IMR-90 (cell line): ENCODE data around the gene HYAL3.

Source experiments
- BHLHE40 ChIP-seq: fragments of 150-350 bp; IDR thresholded peaks from 2 replicates; pipeline ENCODE4 v1.6.1; 2016; ENCODE audit warnings: mild to moderate bottlenecking, low read depth, low read length
- CEBPB ChIP-seq: IDR thresholded peaks from 2 replicates; pipeline ENCODE4 v1.6.1; 2012; ENCODE audit warnings: low read depth, low read length, improper control_type of control experiment
- FOS ChIP-seq: fragments of 150-350 bp; IDR thresholded peaks from 2 replicates; pipeline ENCODE4 v1.6.1; 2016; ENCODE audit warnings: low read depth, low read length
- MAZ ChIP-seq: IDR thresholded peaks from 2 replicates; pipeline ENCODE4 v1.6.1; 2012; ENCODE audit warnings: low read depth, mild to moderate bottlenecking, low read length, improper control_type of control experiment, moderate library complexity, borderline replicate concordance
- MXI1 ChIP-seq: IDR thresholded peaks from 2 replicates; pipeline ENCODE4 v1.6.1; 2012; ENCODE audit warnings: low read depth, mild to moderate bottlenecking, low read length, moderate library complexity, borderline replicate concordance
- POLR2A ChIP-seq: IDR thresholded peaks from 2 replicates; pipeline ENCODE4 v1.6.1; 2012; ENCODE audit warnings: mild to moderate bottlenecking, low read depth, low read length
- RCOR1 ChIP-seq: IDR thresholded peaks from 2 replicates; pipeline ENCODE4 v1.6.1; 2012; ENCODE audit warnings: mild to moderate bottlenecking, low read length, improper control_type of control experiment; ENCODE audit not compliant: insufficient replicate concordance
- SMC3 ChIP-seq: fragments of 150-350 bp; IDR thresholded peaks from 2 replicates; pipeline ENCODE4 v1.6.1; 2016; ENCODE audit warnings: low read depth, mild to moderate bottlenecking, antibody characterized with exemption, low read length, moderate library complexity
- TF ChIP-seq, protein P1 (sequence below): conservative IDR thresholded peaks from 2 replicates; pipeline ENCODE4 v1.5.1; 2012; ENCODE audit warnings: mild to moderate bottlenecking, low read depth, low read length, improper control_type of control experiment
- TF ChIP-seq, protein P2 (sequence below): fragments of 150-350 bp; IDR thresholded peaks from 2 replicates; pipeline ENCODE4 v1.6.1; 2017; ENCODE audit warnings: mild to moderate bottlenecking, antibody characterized with exemption, low read length, low read depth

DNA sequence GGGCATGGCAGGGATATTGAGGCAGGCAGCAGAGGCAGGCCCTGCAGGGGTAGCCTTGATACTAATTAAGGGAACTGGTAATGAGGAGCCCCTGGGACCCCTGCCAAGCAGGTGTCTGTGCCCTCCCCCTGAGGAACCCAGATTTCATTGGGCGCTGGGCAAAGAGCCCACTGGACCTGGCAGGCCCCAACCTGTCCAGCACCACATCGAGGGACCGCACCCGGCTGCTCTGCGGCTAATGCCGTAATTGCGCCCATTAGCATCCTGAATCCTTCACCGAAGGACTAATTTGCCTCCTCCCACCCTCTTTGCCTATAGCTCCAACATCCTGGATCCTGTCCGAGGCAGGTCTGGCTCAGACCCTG, 44.0 kb downstream of the HYAL3 start:
- TF ChIP-seq BHLHE40 (no peak), POLR2A (no peak), MAZ (no peak), FOS (no peak), MXI1 (no peak), CEBPB (no peak), SMC3 (no peak), RCOR1 (no peak)
- TF ChIP-seq, protein P1, sequence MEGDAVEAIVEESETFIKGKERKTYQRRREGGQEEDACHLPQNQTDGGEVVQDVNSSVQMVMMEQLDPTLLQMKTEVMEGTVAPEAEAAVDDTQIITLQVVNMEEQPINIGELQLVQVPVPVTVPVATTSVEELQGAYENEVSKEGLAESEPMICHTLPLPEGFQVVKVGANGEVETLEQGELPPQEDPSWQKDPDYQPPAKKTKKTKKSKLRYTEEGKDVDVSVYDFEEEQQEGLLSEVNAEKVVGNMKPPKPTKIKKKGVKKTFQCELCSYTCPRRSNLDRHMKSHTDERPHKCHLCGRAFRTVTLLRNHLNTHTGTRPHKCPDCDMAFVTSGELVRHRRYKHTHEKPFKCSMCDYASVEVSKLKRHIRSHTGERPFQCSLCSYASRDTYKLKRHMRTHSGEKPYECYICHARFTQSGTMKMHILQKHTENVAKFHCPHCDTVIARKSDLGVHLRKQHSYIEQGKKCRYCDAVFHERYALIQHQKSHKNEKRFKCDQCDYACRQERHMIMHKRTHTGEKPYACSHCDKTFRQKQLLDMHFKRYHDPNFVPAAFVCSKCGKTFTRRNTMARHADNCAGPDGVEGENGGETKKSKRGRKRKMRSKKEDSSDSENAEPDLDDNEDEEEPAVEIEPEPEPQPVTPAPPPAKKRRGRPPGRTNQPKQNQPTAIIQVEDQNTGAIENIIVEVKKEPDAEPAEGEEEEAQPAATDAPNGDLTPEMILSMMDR, result no peak
- TF ChIP-seq, protein P2, sequence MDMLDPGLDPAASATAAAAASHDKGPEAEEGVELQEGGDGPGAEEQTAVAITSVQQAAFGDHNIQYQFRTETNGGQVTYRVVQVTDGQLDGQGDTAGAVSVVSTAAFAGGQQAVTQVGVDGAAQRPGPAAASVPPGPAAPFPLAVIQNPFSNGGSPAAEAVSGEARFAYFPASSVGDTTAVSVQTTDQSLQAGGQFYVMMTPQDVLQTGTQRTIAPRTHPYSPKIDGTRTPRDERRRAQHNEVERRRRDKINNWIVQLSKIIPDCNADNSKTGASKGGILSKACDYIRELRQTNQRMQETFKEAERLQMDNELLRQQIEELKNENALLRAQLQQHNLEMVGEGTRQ, result no peak
